GM21786 (cell line): Measurements from ENCODE around the gene POTEJ.
"Not testable (repeated sequence)": the region's sequence is repeated elsewhere in the genome, so short reads cannot be mapped to it uniquely, and the experiment has no call there.

Experiments
- ATAC-seq: cut with Tn5 transposase; IDR thresholded peaks from one replicate; pipeline ENCODE4 v1.9.1; 2021; ENCODE audit not compliant: unreplicated experiment

The POTEJ gene

DNA sequence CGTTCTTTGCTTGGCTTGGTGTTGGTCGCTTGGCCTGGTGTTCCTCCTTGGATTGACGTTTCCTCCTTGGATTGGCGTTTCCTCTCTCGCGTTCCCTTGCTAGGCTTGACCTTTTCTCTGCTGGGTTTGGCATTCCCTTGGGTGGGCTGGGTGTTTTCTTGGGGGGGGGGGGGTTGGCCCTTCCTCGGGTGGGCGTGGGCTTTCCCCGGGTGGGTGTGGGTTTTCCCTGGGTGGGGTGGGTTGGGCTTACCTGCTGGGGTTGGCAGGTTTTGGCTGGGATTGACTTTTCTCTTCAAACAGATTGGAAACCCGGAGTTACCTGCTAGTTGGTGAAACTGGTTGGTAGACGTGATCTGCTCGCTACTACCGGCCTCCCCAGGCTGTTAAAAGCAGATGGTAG is at the start of gene POTEJ:
Gene POTEJ, plus strand, starts transcription at position 301 of the 400 bp plus-strand sequence. Its CDS starts 93 bp downstream, at position 394.
- ATAC-seq: not testable (repeated sequence)

DNA sequence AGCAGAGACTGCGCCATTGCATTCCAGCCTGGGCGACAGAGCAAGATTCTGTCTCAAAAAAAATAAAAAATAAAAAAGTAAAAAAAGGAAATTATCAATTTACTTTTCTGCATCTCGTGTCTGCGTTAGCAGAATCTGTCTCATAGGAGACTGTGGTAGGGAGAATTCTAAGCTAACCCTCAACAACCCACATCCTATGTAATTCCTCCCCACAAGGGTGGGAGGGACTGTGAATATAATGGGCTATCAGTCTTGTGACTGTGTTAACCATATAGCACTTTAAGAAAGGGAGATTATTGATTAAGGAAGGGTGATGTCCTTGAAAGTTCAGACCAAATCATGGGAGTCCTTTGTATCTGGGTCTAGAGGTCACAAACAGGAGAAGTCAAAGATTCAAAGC is 45.1 kb upstream of the POTEJ start:
- not testable (repeated sequence) for ATAC-seq

DNA sequence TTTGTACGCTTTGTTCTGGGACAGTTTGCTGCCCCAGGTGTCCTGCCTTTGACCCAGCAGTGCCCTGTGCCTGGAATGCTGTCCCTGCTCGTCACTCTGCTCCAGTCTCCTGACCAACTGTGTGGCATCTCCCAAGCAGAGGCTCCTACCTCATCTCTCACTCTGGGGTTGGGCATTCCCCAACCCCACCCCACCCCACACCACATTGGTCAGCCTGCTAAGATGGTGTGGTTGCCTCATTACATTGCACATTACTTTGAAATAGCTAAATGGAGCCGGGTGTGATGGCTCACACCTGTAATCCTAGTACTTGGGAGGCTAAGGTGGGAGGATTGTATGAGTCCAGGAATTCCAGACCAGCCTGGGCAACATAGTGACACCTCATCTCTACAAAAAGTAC is 39.3 kb upstream of the POTEJ start:
- ATAC-seq: not testable (repeated sequence)

DNA sequence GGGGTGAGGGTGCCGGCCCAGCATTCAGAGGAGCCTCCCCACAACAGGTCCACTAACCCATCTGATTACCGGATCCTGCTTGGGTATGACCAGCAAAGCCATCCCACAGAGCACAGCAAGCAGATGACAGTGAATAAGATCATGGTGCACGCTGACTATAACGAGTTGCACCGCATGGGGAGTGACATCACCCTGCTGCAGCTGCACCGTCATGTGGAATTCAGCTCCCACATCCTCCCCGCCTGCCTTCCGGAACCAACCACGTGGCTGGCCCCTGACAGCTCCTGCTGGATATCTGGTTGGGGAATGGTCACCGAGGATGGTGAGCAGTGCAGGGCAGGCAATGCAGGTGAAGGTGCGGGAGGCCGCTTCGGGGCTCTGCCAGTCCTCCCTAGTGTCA is 37.0 kb upstream of the POTEJ start:
- ATAC-seq: not testable (repeated sequence)

DNA sequence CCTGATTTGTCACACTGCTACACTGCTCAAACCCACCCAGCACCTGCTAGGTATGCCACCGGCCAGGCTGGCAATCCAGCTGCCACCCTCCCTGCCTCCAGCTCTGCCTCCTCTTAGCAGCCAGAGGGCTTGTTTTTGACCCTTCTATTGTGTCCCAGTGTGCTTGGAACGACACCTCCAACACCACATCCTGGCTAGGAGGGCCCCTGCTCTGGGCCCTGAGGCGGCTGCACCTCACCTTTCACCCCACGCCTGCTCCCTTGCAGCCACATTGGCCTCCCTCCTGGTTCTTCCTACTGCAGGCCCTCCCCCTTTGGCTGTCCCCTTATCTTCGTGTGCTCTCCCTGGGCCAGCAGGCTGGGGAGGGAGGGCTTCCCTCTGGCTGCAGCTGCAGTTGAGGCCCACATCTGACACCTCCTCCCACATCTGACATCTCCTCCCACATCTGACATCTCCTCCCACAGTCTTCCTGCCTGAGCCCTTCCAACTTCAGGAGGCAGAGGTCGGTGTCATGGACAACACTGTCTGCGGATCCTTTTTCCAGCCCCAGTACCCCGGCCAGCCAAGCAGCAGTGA is 34.9 kb upstream of the POTEJ start:
- ATAC-seq: not testable (repeated sequence)

DNA sequence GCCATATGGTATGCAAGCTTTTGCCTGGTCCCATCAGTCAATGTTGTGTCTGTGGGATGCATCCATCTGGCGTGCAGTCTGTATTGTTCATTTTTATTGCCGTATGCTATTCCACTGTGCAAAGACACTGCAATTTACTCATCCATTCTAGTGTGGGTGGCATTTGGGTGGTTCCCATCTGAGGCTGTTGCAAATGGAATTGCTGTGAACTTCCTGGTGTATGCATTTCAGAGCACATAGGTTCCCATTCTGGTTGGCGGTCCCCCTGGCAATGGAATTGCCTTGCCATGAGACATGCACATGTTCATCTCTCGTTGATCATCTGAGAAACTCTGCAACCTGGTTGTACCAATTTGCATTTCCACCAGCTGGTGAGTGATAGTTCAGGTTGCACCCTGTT is 33.7 kb upstream of the POTEJ start:
- ATAC-seq: not testable (repeated sequence)

DNA sequence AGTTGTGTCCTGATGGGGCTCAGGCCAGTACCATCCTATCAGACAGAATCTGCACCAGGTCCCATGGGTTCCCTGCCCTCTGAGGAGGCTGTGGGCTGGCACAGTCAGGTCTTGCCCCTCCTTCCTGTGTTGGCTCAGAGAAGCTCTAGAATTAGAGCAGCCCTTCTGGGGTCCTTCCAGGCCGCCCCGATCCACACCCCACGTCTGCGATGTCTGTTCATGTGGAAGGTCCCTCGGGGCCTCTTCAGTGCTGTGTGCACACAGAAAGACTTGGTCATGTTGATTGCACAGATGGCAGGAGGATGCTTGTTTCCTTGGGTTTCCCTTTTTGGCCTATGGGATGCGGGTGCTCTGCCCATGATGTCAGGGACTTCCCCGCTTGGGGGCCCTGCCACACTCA is 32.1 kb upstream of the POTEJ start:
- ATAC-seq: not testable (repeated sequence)

DNA sequence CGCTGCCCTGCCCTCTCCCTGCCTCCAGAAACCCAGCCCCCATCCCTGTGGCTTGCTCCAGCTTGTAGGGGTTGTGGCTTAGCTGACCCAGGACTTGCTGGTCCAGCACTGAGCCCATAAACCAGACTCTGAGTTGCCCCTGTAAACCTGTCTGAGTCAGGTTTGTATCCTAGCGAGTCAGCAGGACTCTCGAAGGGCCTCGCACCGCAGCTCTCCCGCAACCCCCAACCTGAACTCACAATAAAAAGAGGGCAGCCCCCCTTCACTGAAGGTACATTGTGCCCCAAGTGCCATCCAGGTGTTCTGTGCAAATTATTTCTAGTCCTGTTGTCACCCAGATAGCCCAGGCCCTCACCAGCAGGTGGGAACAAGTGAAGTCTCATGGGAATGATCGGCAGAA is 29.7 kb upstream of the POTEJ start:
- ATAC-seq: not testable (repeated sequence)

DNA sequence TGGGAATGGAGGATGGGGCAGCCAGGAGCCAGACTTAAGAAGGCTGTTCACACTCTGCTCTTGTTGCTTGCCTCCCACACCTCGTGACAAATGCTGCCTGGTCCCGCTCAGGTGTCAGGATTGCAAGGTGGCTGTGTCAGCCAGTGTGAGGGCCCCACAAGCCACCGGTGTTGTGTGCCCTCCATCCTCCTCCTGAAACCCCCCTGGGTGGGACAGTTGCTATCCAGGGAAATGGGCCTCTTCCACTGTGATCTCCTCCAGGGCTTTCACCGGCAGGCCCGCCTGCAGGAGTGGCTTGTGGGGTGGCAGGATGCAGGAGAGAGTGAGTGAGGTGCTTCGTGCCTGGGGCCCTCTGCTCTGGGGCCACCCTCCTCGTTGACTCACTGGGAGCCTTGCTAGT is 28.3 kb upstream of the POTEJ start:
- not testable (repeated sequence) for ATAC-seq

DNA sequence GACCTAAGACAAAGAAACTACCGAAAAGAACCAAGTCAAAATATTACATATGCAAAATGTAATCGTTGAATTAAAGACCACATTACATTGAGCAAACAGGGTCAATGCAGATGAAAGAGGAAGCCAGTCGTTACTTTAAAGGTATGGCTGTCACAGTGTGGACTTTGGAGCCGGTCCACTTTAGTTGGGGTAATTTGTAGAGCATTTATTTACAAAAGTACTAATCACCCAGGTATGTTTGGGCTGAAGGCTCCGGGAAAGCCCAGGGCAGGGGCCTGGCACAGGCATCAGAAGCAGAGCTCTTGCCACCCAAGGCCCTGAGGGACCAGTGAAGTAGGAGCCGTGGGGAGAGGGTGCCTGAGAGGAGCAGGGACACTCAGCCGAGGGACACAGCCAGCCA is 27.7 kb upstream of the POTEJ start:
- ATAC-seq: not testable (repeated sequence)

DNA sequence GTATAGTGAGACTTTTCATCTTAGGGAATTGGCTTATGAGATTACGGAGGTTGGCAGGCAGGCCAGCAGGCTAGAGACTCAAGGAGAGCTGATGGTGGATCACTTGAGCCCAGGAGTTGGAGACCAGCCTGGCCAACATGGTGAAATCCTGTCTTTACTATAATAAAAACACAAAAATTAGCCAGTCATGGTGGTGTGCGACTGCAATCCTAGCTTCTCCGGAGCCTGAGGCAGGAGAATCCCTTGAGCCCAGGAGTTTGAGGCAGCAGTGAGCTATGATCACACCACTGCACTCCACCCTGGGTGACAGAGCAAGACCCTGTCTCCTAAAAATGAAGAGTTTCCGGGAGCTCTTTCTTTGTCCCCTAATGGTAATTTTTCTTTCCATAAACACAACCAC is 26.5 kb upstream of the POTEJ start:
- not testable (repeated sequence) for ATAC-seq

DNA sequence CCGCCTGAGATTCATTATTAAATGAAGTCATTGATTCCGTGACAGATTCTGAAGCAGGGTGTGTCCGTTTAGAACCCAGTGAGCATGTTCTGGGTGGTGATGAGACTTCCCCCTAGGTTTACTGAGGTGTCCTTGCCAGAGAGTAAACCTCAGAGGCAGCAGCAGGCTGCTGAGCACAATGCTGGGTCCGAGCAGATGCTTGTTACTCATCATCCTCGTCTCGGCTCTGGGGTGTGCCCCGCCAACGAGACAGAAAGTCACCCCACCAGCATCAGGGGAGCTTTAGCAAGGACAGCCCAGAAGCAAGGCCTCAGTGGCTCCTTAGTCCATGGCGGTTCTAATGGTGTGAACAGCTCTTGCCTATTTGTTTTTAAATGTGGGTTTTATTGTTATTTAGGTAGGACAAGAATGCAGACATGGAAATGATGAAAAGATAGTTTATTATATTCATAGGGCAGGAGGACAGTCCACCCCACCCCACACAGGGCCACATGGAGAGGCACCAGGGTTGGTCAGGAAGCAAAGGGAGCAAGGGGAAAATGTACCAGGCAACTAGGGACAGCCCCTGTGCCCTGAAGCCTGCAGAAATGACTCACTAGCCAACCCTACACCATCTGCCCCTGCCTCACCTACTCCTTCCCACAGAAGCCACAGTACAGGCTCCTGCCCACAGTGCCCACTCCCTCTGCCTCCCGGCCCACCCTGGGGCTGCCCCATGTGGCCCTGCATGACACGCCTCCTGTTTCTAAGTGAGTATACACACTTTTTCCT is 22.4 kb upstream of the POTEJ start:
- peak; percentile 95 for ATAC-seq

DNA sequence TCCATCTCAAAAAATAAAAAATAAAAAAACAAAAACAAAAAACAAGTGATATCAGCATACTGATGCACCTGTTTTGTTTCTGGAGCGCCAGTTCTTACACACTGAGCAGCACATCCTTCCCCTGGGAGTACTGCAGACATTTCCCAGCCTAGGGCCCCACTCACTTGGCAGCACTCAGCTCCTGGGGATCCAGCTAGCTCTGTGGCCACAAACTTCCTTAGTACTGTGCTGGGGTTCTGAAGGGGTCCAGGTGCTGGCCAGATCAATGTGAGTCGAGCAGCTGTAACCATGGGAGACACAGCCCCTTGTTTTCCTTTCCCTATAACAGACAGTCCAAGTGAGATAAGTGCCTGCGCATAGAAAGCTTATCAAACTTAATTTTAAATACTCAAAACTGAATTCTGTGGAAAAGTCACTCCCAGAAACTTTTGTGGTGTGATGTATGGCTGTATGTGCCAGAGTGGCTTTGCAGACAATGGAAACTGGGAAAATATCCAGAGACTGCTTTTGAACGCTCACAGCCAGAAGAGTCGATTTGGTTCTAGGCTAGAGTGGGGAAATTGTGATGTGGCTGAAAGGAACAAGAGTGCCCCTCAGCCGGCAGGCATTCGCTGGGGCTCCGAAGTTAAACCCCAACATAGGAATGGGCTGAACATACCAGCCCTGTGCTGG is 20.9 kb upstream of the POTEJ start:
- not testable (repeated sequence) for ATAC-seq

DNA sequence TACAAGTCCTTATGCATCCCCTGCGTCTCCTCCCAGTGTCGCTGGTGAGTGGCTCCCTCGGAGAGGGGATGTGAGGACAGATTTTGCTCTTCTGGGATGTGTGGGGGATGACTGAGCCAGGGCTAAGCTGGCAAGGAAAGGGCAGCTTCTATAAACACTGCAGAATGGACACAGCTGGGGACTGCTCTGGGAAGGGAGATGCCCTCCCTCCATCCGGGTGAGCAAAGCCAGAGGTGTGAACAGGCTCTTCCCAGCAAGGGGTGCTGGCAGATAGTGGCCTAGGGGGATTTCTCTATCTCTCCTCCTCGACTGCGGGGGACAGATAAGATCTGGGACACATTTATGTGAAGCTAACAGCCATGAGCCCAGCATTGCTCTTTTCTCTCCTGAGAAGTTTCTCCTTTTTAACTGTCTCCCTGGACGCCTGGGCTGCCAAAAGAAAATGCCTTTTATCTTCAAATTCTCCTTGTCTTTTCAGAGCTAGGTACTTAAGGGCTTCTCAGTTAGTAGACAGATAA is 20.3 kb upstream of the POTEJ start:
- ATAC-seq: not testable (repeated sequence)

DNA sequence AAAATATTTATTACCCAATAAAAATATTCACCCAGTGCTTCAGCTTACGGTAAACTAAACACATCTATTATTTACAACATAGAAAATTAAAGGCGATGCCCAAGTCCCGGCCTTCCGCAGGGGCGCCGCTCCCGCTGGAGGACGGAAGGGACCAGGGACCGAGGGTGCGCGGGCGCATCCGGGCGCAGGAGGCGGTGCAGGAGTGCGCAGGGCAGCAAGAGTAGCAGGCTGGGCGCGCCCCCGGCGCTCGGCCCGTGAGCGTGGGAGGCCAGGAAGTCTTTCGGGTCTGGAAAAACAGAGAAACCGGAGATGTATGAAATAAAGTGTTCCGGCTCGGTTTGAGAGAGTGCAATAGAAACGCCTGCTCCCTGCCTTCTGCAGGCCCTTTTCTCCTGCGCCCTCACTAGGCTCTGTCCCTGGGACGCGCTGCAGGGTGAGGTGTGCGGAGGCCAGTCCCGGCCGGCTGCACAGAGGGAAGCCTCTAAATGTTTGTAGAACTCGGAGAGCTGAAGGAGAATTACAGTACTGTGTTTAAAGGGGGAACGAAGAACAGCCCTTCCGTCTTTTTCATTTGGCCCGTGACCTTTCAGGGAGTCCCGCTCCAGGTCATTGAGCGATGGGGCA is 18.3 kb upstream of the POTEJ start:
- ATAC-seq: not testable (repeated sequence)

DNA sequence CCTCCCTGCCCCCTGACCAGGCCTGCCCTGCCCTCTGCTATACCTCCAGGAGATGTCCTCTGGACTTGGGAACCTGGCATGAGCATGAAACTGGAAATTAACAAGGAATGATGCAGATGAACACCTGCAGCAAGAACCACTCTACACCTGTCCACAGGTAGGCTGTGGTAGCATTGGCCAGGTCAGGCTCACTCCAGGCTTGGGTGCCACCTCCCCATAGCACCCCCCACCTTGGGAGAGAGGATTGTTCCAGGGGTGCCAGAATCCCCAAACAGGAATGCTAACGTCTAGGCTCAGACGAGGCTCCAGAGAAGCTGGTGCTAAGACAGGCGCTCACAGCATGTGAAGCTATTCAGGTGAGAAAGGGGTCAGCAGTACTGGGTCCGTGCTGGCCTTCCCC is 17.2 kb upstream of the POTEJ start:
- ATAC-seq: not testable (repeated sequence)

DNA sequence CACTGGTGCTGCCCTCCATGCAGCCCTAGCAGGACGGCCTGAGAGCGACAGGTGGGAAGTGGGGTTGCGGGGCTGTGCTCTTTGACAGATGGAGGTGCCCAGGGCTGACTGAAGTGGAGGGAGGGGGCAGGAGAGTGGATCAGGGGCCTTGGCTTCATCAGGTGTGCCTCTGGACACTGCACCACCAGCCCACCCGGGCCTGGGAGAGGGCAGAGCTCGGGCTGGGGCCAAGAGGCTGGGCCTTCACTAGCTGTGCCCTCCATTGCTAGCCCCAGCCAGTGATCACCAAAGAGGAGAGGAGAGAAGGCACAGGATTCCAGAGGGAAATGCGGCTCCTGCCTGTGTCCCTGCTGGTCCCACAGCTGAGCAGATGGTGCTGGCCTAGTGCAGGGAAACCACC is 14.5 kb upstream of the POTEJ start:
- not testable (repeated sequence) for ATAC-seq

DNA sequence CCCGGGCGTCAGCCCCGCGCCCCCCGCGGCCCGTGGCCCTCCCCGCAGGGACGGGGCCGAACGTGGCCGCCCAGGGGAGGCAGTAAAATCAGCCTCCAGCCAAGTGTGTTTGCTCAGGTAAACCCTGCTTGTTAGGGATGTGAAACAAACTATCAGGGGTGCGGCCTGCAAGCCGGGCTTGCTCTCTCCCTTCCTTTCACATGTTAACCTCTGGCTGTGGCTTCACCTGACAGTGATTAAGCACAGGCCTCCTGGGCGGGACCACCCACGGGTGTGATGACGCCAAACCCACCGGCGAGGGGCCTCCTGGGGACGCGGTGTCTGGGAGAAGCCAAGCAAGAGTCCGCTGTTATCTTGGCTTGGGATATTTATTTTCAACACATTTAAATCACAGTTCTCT is 13.2 kb upstream of the POTEJ start:
- ATAC-seq: not testable (repeated sequence)

DNA sequence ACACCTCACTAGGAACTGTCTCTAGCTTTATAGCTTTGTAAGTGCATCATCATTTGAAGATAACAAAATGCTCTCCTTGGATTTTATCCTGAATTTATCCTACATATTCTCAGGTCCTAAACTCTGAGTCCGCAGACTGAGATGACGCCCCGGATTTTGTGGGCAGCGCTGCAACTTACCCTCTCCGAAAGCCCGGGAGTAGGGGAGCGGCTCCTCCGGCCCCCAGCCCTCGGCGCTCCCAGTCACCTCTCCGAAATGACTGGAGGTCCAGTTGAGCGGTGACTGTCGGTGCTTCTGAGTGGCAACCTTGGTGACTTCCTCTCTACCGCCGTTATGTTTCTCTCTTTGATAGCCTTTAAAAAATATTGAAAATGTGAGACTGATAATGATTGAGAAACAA is 12.8 kb upstream of the POTEJ start:
- ATAC-seq: not testable (repeated sequence)

DNA sequence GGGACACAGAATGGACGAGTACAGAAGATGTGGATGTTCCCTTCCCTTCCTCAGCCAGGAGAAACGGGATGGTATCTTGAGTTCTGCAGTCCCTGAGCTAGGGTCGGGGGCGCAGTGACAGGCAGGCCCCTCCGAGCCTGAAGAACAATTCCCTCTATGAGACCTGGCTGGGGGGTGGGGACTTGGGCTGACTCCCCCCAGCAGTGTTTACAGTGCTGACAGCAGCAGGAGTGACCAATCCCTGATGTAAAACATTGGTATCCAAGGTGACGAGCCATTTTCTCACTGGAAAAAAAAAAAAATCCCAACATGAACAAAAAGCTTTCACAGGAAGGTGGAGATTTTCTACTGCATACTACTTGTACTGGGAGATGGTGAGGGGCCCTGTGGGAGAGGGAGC is 11.8 kb upstream of the POTEJ start, which contains the start of gene CFC1:
Gene CFC1, minus strand, starts transcription at position 183 of the 400 bp plus-strand sequence. CDS start 288 bp downstream, outside the sequence.
- ATAC-seq: not testable (repeated sequence)

DNA sequence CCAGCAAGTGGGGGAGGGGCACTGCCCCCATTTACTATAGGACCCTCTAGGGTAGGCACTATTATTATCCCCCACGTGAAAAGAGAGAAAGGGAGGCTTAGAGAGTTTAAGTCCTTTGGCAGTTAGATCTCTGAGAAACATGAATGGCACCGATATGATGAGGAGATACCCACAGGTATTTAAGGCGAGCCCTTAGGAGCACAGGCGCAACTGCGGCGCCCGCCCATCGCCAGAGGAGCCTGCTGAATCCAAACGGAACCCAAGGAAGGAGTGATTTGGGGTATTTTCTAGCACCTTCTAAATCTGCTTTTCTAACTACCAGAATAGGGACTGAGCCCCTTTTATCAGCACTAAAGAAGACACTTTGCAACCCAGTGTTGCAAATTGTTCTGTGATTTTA is 11.3 kb upstream of the POTEJ start:
- not testable (repeated sequence) for ATAC-seq
